Neural progenitor cell (in vitro differentiated cells): ENCODE data around the gene ERAP2. TPM values are rescaled to one million over a fixed set of nuclear protein-coding genes. Genes with fewer than 3 reads are reported as not detected.

Experiments
- DNase-seq: peaks from one replicate; pipeline ENCODE4 v3.0.0-alpha.2; 2016; ENCODE audit warnings: low spot score
- H2AFZ ChIP-seq: fragments of 200-600 bp; sonication (generic); replicated peaks from 2 replicates; pipeline ENCODE4 v1.6.1; 2016; ENCODE audit warnings: antibody characterized with exemption
- H3F3A ChIP-seq: fragments of 200-600 bp; sonication (generic); 2 replicates; pipeline ENCODE4 v1.6.1; 2016; ENCODE audit warnings: antibody characterized with exemption, low read depth
- H3K27ac ChIP-seq: fragments of 200-600 bp; sonication (generic); 2 replicates; pipeline ENCODE4 v1.5.1; 2016; ENCODE audit warnings: mild to moderate bottlenecking
- H3K27me3 ChIP-seq: fragments of 200-600 bp; sonication (generic); 2 replicates; pipeline ENCODE4 v1.6.1; 2016; ENCODE audit warnings: mild to moderate bottlenecking, moderate library complexity
- H3K36me3 ChIP-seq: fragments of 200-600 bp; sonication (generic); 2 replicates; pipeline ENCODE4 v1.5.1; 2016
- H3K4me1 ChIP-seq: fragments of 200-600 bp; sonication (generic); 2 replicates; pipeline ENCODE4 v1.6.1; 2016; ENCODE audit warnings: mixed run types
- H3K4me2 ChIP-seq: fragments of 200-600 bp; sonication (generic); 2 replicates; pipeline ENCODE4 v1.6.1; 2016
- H3K4me3 ChIP-seq: fragments of 200-600 bp; sonication (generic); 2 replicates; pipeline ENCODE4 v1.5.1; 2016
- H3K79me2 ChIP-seq: fragments of 200-600 bp; sonication (generic); 2 replicates; pipeline ENCODE4 v1.6.1; 2016; ENCODE audit warnings: low read depth
- H3K9ac ChIP-seq: fragments of 200-600 bp; sonication (generic); 2 replicates; pipeline ENCODE4 v1.6.1; 2016
- H3K9me3 ChIP-seq: fragments of 200-600 bp; sonication (generic); 2 replicates; pipeline ENCODE4 v1.5.1; 2016; ENCODE audit warnings: low read depth
- H4K20me1 ChIP-seq: fragments of 200-600 bp; sonication (generic); 2 replicates; pipeline ENCODE4 v1.6.1; 2016; ENCODE audit warnings: low read depth
- H3K27ac Mint-ChIP-seq: 3 replicates; pipeline ENCODE4 v1.8.0; 2021; ENCODE audit warnings: mixed read lengths
- H3K27me3 Mint-ChIP-seq: 2 replicates; pipeline ENCODE4 v1.8.0; 2022; ENCODE audit warnings: low read depth, mild to moderate bottlenecking, inconsistent platforms, moderate library complexity, mixed read lengths; ENCODE audit not compliant: insufficient read depth
- H3K36me3 Mint-ChIP-seq: 3 replicates; pipeline ENCODE4 v1.8.0; 2021; ENCODE audit warnings: mixed read lengths
- H3K4me1 Mint-ChIP-seq: 3 replicates; pipeline ENCODE4 v1.8.0; 2021; ENCODE audit warnings: mixed read lengths
- H3K4me3 Mint-ChIP-seq: 3 replicates; pipeline ENCODE4 v1.8.0; 2021; ENCODE audit warnings: mild to moderate bottlenecking, moderate library complexity, mixed read lengths
- H3K9me3 Mint-ChIP-seq: 3 replicates; pipeline ENCODE4 v1.8.0; 2020; ENCODE audit warnings: mixed read lengths
- CTCF ChIP-seq: fragments of 200-600 bp; sonication (generic); IDR thresholded peaks from 2 replicates; pipeline ENCODE4 v1.5.1; 2017; ENCODE audit warnings: antibody characterized with exemption, mild to moderate bottlenecking
- EZH2 ChIP-seq: fragments of 200-600 bp; sonication (generic); IDR thresholded peaks from 2 replicates; pipeline ENCODE4 v1.6.1; 2017; ENCODE audit warnings: antibody characterized with exemption, mild to moderate bottlenecking, moderate library complexity
- EZH2phosphoT487 ChIP-seq: fragments of 200-600 bp; sonication (generic); IDR thresholded peaks from 2 replicates; pipeline ENCODE4 v1.6.1; 2017; ENCODE audit warnings: antibody characterized with exemption
- total RNA-seq: library from RNA; depleted of rRNA; stranded (reverse); fragments of >200 nt; gene quantifications from 2 replicates; pipeline ENCODE4 v1.2.3, GENCODE V29; 2015; ENCODE audit warnings: low replicate concordance

Gene ERAP2
- total RNA-seq, 1 donor from 2014 or later: not detected

DNA sequence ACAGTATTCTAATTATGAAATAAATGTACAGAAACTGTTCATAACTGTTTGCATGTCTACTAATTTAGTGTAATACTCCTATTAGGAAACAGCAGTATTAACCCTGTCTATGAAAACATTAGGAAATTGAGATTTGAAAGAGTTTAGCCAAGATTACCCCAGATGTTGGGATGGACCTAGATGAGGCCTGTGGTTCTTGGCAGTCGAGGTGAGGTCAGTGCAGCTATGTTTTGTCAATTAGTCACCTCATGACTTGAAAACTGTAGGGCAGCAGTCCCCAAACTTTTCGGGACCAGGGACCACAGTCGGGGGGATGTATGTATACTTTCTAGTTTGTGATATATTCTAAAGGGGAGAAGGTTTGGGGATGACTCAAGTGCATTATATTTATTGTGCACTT, 64.3 kb downstream of the ERAP2 start:
- TF ChIP-seq EZH2 (no peak), CTCF (no peak), EZH2phosphoT487 (no peak)
- Histone ChIP-seq H3K4me3 (no peak overlapping the region), H4K20me1 (no peaks in the 10 kb centered on the region), H3K27me3 (peaks cover 26% of the 10 kb centered on the region), H3K4me1 (no peaks in the 10 kb centered on the region), H3F3A (peaks cover 5% of the 10 kb centered on the region), H3K36me3 (no peaks in the 10 kb centered on the region), H3K9me3 (no peaks in the 10 kb centered on the region), H3K27ac (no peak overlapping the region), H3K4me2 (no peak overlapping the region), H2AFZ (no peak overlapping the region), H3K9ac (no peak overlapping the region), H3K79me2 (peaks cover 4% of the 10 kb centered on the region)
- H3K4me3 Mint-ChIP-seq: no peak overlapping the region
- H3K27me3 Mint-ChIP-seq: peaks cover 2% of the 10 kb centered on the region
- no peak overlapping the region for H3K27ac Mint-ChIP-seq
- DNase-seq: no peak
- H3K9me3 Mint-ChIP-seq: peaks cover 6% of the 10 kb centered on the region
- peaks cover 23% of the 10 kb centered on the region for H3K36me3 Mint-ChIP-seq
- peaks cover 20% of the 10 kb centered on the region for H3K4me1 Mint-ChIP-seq

DNA sequence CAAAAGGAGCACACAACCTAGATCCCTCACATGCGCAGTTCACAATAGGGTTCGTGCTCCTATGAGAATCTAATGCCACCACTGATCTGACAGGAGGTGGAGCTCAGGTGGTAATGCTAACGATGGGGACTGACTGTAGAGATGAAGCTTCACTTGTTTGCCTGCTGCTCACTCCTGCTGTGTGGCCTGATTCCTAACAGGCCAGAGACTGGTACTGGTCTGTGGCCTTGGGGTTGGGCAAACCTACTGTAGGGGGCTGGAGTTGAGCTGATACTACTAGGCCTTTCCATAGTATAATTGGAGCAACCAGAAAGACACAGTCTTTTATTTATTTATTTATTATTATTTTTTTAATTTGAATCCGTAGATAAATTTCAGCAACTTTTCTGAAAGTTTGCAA, 64.8 kb downstream of the ERAP2 start:
- H3F3A ChIP-seq: peaks cover 2% of the 10 kb centered on the region
- no peak overlapping the region for H3K27ac ChIP-seq
- no peaks in the 10 kb centered on the region for H3K9me3 ChIP-seq
- Mint-ChIP-seq H3K27me3 (peaks cover 2% of the 10 kb centered on the region), H3K4me3 (no peak overlapping the region), H3K4me1 (peaks cover 25% of the 10 kb centered on the region), H3K9me3 (peaks cover 6% of the 10 kb centered on the region), H3K27ac (no peak overlapping the region), H3K36me3 (peaks cover 23% of the 10 kb centered on the region)
- no peak overlapping the region for H3K4me3 ChIP-seq
- TF ChIP-seq CTCF (no peak), EZH2 (no peak), EZH2phosphoT487 (no peak)
- H3K9ac ChIP-seq: no peak overlapping the region
- no peak overlapping the region for H3K4me2 ChIP-seq
- no peak overlapping the region for H2AFZ ChIP-seq
- DNase-seq: no peak
- no peaks in the 10 kb centered on the region for H3K36me3 ChIP-seq
- H3K27me3 ChIP-seq: peaks cover 26% of the 10 kb centered on the region
- no peaks in the 10 kb centered on the region for H3K4me1 ChIP-seq
- no peaks in the 10 kb centered on the region for H4K20me1 ChIP-seq
- peaks cover 4% of the 10 kb centered on the region for H3K79me2 ChIP-seq

DNA sequence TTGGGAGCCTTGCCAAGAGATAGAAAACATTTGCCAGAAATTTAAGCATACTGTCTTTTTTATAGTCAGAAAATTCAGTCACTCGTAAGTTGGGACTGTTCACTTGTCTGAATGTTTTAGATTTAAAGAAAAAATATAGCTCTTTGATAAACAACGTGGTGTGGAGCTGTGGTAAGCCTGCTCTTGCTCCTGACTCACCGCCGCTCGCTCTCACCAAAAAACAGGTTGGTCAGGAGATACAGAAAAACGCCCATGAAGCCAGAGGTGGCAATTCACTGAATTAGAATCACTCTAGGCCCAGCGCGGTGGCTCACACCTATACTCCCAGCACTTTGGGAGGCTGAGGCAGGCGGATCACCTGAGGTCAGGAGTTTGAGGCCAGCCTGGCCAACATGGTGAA, 65.8 kb downstream of the ERAP2 start:
- no peak overlapping the region for H3K27ac ChIP-seq
- Mint-ChIP-seq H3K36me3 (peaks cover 23% of the 10 kb centered on the region), H3K27ac (no peak overlapping the region), H3K9me3 (peaks cover 6% of the 10 kb centered on the region), H3K27me3 (peaks cover 2% of the 10 kb centered on the region), H3K4me3 (no peak overlapping the region), H3K4me1 (peaks cover 20% of the 10 kb centered on the region)
- no peak for DNase-seq
- peaks cover 16% of the 10 kb centered on the region for H3K27me3 ChIP-seq
- H3K9me3 ChIP-seq: no peaks in the 10 kb centered on the region
- TF ChIP-seq EZH2 (no peak), EZH2phosphoT487 (no peak), CTCF (no peak)
- no peak overlapping the region for H3K9ac ChIP-seq
- H2AFZ ChIP-seq: no peak overlapping the region
- H4K20me1 ChIP-seq: no peaks in the 10 kb centered on the region
- no peak overlapping the region for H3K4me3 ChIP-seq
- H3K4me2 ChIP-seq: no peak overlapping the region
- H3K36me3 ChIP-seq: no peaks in the 10 kb centered on the region
- H3K4me1 ChIP-seq: no peaks in the 10 kb centered on the region
- peaks cover 4% of the 10 kb centered on the region for H3K79me2 ChIP-seq
- H3F3A ChIP-seq: no peaks in the 10 kb centered on the region
